ENCODE results near the gene PLAGL2. TPM values are rescaled to one million over a fixed set of nuclear protein-coding genes. Genes with fewer than 3 reads are reported as not detected.
A peak's percentile ranks its signal among the peaks of the same experiment; 100 is the strongest.
"Not testable (repeated sequence)": the region's sequence is repeated elsewhere in the genome, so short reads cannot be mapped to it uniquely, and the experiment has no call there.

Gene PLAGL2
- polyA plus RNA-seq (2012; ENCODE audit: insufficient read depth, insufficient read length), result 12.4 TPM

- peak; percentile 74 for DNase-seq (ENCODE audit: low read depth, low spot score)
- peak within 1 kb of the TSS; percentile 84 for H3K4me3 ChIP-seq (ENCODE audit: low read length)
Observed at GRCh38 chr20:32207626-32208498, at the start of gene PLAGL2, which contains the start of gene POFUT1. PLAGL2 (minus strand) TSS chr20:32207743; CDS start chr20:32202178, 5,565 bp downstream. POFUT1 (plus strand) TSS chr20:32207880; CDS start chr20:32207942, 62 bp downstream.

- H3K4me3 ChIP-seq (ENCODE audit: low read length), result no peak overlapping the region
Observed at GRCh38 chr20:32252189-32252588, 44.6 kb upstream of the PLAGL2 start.

GRCh38 chr20:32251470-32251869 is 43.9 kb upstream of the PLAGL2 start:
- no peak for DNase-seq (ENCODE audit: low read depth, low spot score)
- no peak overlapping the region for H3K4me3 ChIP-seq (ENCODE audit: low read length)

More at GRCh38 chr20:32252189-32252588, 44.6 kb upstream of the PLAGL2 start:
- no peak for DNase-seq (ENCODE audit: low read depth, low spot score)

GRCh38 chr20:32249030-32249738 is 41.6 kb upstream of the PLAGL2 start:
- peak; percentile 82 for DNase-seq (ENCODE audit: low read depth, low spot score)
- no peak overlapping the region for H3K4me3 ChIP-seq (ENCODE audit: low read length)

- no peak for DNase-seq (ENCODE audit: low read depth, low spot score)
- no peak overlapping the region for H3K4me3 ChIP-seq (ENCODE audit: low read length)
Observed at GRCh38 chr20:32248043-32248442, 40.5 kb upstream of the PLAGL2 start.

- DNase-seq (ENCODE audit: low read depth, low spot score); H3K4me3 ChIP-seq (ENCODE audit: low read length): not testable (repeated sequence)
Observed at GRCh38 chr20:32246208-32246607, 38.7 kb upstream of the PLAGL2 start.

GRCh38 chr20:32244959-32245358 is 37.4 kb upstream of the PLAGL2 start:
- no peak overlapping the region for H3K4me3 ChIP-seq (ENCODE audit: low read length)
- DNase-seq (ENCODE audit: low read depth, low spot score), result no peak

GRCh38 chr20:32244150-32244823 is 36.7 kb upstream of the PLAGL2 start:
- DNase-seq (ENCODE audit: low read depth, low spot score), result no peak
- H3K4me3 ChIP-seq (ENCODE audit: low read length), result no peak overlapping the region

- H3K4me3 ChIP-seq (ENCODE audit: low read length), result no peak overlapping the region
- DNase-seq (ENCODE audit: low read depth, low spot score), result no peak
Observed at GRCh38 chr20:32241807-32242206, 34.3 kb upstream of the PLAGL2 start.

- no peak overlapping the region for H3K4me3 ChIP-seq (ENCODE audit: low read length)
- no peak for DNase-seq (ENCODE audit: low read depth, low spot score)
Observed at GRCh38 chr20:32240205-32240604, 32.7 kb upstream of the PLAGL2 start.

GRCh38 chr20:32238483-32239425 is 31.2 kb upstream of the PLAGL2 start:
- no peak for DNase-seq (ENCODE audit: low read depth, low spot score)
- no peak overlapping the region for H3K4me3 ChIP-seq (ENCODE audit: low read length)

GRCh38 chr20:32237419-32237818 is 29.9 kb upstream of the PLAGL2 start:
- no peak overlapping the region for H3K4me3 ChIP-seq (ENCODE audit: low read length)
- no peak for DNase-seq (ENCODE audit: low read depth, low spot score)

GRCh38 chr20:32236819-32237218 is 29.3 kb upstream of the PLAGL2 start:
- no peak overlapping the region for H3K4me3 ChIP-seq (ENCODE audit: low read length)
- no peak for DNase-seq (ENCODE audit: low read depth, low spot score)

GRCh38 chr20:32236048-32236533 is 28.5 kb upstream of the PLAGL2 start:
- no peak for DNase-seq (ENCODE audit: low read depth, low spot score)
- H3K4me3 ChIP-seq (ENCODE audit: low read length), result no peak overlapping the region

GRCh38 chr20:32235331-32236047 is 27.9 kb upstream of the PLAGL2 start:
- no peak for DNase-seq (ENCODE audit: low read depth, low spot score)
- no peak overlapping the region for H3K4me3 ChIP-seq (ENCODE audit: low read length)

- no peak for DNase-seq (ENCODE audit: low read depth, low spot score)
- no peak overlapping the region for H3K4me3 ChIP-seq (ENCODE audit: low read length)
Observed at GRCh38 chr20:32234135-32234808, 26.7 kb upstream of the PLAGL2 start.

GRCh38 chr20:32233286-32233685 is 25.7 kb upstream of the PLAGL2 start:
- DNase-seq (ENCODE audit: low read depth, low spot score), result no peak
- no peak overlapping the region for H3K4me3 ChIP-seq (ENCODE audit: low read length)
